HG03060 (cell line): ENCODE measurements around the gene SH3BP5L.
A peak's percentile ranks its signal among the peaks of the same experiment; 100 is the strongest.
"Not testable (repeated sequence)": the region's sequence is repeated elsewhere in the genome, so short reads cannot be mapped to it uniquely, and the experiment has no call there.

Experiments used
- ATAC-seq: cut with Tn5 transposase; IDR thresholded peaks from one replicate; pipeline ENCODE4 v1.9.1; 2021; ENCODE audit warnings: low read depth, moderate number of reproducible peaks; ENCODE audit not compliant: unreplicated experiment

SH3BP5L gene

DNA sequence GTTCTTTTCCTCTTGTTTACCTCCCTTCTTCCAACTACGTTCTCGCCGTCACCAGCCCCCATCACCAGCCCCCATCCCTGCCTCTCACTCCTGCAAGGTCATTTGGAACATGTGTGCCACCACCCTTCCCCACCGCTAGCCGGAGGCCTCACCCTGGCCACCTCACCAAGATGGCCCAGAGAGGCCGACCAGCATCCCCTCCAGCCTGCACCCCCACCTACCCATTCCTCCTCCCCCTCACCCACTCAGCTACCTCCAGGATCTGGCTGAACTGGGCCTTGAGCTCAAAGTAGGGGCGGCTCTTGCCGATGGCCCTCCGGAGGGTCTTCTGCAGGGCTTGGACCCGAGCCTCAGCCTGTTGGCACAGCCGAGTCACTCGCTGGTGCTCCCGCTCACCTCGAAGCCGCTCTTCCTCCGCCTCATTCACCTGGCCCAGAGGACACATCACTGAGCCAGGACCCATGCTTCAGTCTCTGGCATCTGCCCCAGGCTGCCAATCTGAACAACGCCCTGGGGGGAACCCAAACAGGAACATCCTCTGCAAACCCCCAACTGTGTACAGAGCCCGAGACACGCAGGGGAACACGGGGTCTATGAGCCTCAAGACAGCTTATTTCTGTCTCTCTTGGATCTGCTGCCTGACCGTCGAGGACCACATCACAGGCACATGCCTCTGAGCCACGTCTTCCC lies 12.8 kb downstream of the SH3BP5L start:
- no peak for ATAC-seq

DNA sequence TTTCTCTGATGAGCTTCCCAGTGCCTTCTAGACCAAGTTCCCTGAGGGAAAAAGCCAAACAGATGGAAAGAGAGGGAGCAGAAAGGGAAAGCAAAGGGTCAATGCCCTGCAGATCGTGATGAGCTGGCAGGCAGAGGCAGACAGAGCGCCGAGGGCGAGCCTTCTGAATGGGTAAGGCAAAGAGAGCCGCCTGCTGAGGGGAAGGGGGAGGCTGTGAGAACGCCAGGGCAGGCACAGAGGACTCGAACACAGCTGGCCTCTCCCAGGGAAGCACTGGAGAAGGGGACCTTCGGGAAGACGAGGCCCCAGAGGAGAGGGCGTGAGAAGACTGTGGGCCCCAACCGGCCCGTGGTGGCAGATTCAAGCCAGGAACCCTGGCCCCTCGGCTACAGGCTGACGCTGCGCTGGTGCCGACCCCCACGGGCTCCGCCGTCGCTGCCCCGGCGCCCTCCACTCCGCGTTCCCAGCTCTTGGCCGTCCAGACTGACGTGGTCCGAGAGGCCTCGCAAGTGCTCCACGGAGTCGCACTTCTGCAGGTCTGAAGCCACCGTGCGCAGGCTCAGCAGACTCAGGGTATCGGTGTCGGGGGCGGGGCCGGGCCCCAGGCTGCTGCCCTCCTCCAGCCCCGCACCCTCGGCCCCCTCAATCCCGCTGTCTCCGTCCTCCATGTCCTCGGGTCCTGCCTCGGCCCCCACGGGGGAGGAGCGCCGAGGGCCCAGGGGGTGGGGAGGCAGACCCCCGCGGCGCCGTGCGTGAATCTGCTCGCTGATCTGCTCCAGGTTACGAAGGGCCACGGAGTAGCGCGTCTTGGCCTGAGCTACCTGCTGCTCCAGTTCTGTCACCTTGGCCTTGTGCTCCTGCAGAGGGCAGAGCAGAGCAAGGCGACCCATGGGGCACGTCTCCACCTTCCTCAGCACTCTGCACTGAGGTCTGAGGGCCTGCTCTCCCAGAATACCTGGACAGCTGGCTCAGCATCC lies 13.9 kb downstream of the SH3BP5L start:
- ATAC-seq, result no peak

DNA sequence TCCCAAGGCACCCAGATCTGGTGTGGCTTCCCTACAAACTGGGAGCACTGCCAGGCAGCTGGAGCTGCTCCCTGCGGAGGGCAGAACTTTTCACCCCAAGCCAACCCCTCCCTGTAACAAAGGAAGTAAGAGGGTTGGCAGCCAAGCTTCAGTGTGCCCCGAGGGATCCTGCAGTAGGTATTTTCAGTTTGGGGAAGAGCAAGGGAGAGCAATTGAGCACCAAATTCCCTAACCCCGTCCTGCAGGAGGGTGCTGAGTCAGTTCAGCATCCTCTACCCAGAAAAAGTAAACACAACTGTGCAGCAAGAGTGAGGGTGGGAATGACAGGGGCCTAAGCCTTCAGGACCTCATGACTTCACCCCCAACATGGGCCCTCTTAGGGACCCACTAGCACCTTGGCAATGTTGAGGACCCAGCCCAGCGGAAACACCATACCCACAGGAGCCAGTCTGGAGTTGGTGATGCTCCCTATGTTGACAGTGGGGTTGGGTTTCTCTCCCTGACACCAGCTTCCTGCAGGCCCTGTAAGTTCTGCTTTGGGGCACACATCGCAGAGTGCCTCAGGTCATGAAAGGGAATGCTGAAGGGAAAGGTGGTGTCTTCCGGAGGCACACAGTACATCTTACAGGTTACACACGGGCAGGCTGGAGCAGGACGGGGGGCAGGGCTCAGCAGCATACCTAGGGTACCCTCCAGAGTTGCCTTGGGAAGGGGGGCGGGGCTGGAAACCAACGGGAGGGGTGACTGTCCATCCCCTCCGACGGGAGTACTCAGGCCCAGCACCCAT lies 14.8 kb downstream of the SH3BP5L start:
- ATAC-seq, result no peak

DNA sequence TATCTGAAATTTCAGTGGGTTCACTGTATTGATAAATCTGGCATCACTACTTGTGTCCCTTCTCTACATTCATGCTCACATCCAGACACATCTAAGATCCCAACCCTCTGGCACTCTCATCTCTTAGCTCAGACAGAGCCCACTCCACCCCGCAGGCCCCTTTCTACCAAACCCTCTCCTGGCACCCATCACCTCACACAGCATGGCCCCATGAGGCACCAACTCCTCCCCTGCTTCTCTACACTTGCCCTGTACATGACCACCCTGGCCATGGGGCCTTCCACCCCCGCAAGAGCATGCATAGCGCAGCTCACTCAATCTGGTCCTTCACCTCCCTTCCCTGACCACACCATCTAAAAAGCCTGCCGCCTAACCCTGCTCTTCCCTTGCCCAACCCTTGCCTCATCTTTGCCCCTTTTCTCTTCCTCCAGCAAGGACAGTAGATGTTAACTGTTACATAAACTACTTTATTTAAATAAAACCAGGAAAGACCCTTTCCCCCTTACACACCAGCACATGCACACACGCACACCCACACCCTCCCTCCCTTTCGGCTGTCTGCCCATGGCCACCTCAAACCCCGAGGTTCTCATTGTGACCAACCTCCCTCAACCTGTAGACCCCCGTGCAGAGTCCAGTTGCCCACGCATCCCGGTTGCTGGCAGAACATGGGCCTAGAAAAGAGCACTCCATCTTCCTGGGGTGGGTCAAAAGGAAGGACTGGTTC lies 15.6 kb downstream of the SH3BP5L start:
- no peak for ATAC-seq

DNA sequence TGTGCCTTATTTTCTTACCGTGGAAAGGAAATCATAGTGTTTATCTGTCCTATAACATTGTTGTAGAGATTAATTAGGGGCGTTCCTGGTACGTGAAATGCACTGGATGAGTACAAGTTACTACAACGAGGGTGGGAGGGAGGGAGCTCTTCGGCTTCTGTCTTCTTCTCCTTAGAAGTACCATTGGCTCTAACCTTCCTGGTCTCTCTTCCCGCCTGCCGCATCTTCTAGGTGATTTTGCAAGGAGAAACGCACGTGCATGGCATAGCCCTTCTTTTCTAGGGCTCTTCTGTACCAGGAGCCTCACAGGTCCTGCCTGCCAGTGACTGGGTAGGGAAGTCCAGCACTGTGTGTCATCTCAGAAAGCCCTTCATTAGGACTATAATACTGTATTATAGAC lies 16.8 kb downstream of the SH3BP5L start:
- ATAC-seq, result no peak

DNA sequence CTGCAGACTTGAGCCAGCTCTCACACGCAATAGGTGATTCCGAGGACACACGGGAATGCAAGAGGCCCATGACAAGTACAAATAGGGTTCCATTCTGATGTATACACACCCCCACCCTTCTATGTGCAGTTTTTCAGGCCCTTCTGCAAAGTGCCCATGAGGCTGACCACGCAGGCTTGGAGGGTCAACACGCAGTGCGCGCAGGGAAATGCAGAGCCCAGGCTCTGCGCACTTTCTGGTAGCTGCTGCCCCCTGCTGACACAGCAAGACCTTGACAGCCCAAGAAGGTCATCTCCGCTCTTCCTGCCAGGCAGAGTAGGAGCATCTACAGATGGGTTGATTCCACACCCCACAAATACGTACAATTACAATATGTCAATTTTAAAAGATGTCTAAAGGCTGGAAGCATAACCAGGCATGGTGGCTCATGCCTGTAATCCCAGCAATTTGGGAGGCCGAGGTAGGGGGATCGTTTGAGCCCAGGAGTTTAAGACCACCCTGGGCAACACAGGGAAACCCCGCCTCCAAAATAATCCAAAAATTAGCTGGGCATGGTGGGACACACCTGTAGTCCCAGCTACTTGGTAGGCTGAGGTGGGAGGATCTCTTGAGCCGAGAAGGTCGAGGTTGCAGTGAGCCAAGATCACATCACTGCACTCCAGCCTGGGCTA lies 18.5 kb downstream of the SH3BP5L start:
- no peak for ATAC-seq

DNA sequence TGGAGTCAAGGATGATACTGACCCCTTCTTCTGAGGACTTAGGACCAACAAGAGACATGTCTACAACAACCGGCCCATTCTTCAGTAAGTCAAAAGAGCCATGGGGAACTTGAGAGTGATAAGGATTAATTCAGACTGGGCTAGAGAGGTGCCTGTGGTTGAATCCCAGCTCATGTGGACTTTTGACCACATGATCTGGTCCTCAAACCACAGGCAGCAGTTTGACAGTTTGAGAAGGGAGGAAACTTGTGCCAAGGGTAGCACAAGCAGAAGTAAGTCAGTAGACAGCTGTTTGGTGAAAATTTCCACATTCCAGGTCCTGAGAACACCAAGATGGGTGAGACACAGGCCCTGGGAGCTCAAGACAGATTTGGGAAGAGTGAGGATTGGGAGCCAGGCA lies 19.8 kb downstream of the SH3BP5L start:
- ATAC-seq, result no peak

DNA sequence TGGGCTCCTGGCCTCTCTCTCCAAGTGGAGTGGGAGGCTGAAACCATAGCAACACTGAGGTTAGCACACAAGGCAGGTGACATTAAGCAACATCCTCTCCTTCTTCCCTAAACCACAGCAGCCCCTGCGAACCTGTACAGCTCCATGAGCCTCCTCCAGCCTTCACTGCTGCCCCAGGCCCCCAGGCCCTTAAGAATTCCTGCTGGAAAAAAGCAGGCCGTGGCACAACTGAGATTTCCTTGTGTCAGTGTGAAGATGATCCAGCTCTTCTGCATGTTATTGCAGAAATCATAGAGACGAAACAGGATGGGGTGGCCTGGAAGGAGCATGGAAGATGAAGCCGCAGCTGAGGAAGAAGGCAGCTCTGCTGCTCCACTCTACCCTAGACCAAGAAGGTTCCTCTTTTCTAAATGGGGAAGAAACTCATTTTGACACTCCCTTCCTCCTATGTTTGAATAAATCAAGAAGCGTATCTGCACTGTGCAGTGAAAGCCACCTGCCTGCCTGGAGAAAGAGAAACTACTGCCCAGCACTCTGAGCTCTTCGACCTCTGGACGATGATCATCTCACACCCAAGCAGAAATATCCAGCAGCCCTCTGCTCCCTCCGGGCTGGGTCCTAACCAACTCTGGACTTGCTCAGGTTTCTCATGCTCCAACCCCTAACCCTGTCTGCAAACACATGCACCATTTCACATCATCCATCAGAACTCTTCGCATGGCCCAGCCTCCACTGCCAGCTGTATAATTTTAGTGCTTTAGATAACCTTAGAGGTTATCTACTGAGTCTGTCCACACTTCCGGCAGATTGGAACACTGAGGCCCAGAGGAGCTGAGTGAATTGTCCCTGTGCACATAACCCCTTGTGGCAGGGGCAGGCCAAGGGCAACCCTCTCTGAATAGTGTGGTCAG lies 20.7 kb downstream of the SH3BP5L start:
- peak; percentile 96 for ATAC-seq

DNA sequence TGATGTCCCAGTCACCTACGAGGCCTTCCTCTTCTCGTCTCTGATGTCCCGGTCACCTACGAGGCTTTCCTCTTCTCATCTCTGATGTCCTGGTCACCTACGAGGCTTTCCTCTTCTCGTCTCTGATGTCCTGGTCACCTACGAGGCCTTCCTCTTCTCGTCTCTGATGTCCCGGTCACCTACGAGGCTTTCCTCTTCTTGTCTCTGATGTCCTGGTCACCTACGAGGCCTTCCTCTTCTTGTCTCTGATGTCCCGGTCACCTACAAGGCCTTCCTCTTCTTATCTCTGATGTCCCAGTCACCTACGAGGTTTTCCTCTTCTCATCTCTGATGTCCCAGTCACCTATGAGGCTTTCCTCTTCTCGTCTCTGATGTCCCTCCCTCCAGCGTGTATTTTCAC lies 22.2 kb downstream of the SH3BP5L start:
- not testable (repeated sequence) for ATAC-seq

DNA sequence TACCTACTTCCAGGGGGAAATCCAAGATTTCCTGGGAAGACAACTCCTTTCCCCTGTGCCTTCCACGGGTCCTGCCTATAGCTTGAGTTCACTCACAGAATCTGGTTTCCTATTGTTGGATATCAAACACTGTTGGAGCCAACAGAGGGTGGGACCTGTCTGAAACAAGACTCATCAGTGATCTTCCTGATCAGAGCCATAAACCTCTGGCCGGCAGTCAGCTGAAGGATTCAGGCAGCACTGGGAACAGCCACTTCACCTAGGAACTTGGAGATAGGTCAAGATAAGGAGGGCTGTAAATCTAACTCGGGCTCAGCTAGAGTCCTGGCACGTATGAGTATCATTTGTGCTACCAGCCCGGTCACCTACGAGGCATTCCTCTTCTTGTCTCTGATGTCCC lies 23.3 kb downstream of the SH3BP5L start:
- ATAC-seq, result no peak

DNA sequence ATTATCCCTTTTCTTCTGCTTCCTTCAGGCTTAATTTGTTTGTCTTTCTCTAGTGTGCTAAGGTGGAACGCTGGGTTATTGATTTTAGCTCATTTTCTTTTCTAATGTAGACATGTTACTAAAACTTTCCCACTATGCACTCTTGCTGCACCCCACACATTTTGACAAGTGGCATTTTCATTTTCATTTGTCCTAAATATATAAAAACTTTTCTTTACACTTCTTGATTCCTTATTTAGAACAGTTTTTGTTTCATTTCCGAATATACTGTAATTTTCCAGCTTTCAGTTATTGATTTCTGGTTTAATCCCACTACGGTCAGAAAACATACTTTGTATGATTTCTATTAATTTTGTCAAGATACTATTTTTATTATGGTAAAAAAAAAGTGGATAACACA lies 25.3 kb downstream of the SH3BP5L start:
- ATAC-seq, result no peak

DNA sequence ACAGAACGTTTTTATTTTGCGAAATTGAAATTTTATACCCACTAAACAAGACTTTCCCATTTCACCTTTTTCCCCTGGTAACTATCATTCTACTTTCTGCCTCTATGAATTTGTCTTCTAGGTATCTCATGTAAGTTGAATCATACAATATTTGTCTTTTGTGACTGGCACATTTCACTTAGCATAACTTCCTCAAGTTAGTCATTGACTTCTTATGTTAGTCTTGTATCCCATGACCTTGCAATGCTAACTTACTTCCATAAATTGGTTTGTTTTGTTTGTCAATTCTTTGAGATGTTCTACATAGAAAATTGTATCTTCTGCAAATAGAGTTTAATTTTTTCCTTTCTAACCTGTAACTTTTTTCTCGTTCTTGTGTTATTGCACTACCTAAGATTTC lies 26.9 kb downstream of the SH3BP5L start:
- no peak for ATAC-seq

DNA sequence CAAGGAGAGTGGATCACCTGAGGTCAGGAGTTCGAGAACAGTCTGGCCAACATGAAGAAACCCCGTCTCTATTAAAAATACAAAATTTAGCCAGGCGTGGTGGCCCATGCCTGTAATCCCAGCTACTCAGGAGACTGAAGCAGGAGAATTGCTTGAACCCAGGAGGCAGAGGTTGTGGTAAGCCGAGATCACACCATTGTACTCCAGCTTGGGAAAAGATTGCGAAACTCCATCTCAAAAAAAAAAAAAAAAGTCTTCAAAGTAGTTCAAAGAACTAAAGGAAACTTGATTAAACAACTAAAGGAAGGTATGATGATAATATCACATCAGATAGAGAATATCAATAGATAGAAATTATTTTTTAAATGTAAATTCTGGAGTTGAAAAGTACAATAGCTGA lies 31.1 kb downstream of the SH3BP5L start:
- not testable (repeated sequence) for ATAC-seq

DNA sequence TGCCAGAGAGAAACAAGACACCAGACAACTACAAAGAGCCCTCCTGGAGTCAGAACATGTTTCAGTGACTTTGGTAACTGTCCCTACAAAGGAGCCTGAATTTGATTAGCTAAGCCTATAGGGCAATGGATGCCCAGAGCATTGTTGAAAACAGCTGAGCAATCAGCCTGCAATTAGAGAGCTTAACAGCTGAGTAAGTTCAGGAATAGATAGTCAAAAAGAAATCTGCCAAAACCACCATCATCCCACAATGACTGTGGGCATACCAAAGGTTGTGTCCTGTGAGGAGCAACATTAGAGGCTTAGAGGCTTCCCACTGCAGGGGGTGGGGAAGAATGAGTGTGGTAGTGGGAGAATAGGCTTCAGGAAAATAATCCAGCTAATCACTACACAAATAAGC lies 32.1 kb downstream of the SH3BP5L start:
- ATAC-seq, result peak; percentile 94

DNA sequence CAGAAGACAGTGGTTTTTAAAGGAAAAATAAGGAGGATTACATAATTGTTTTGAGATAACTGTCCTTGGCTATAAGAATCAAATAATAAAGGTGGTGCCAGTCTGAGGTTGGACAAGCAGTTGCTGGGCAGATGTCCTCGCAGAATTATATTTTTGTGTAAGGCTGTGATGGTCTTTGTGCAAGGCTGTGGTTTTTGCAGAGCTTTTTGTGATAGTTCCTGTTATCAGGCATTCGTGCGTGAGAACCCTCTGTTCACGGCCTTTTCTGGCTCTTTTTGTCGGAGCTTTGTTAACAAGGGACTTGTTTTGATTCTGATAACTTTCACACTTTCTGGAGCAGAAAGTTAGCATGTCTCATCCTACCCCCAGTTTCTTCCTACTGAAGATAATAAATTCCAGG lies 33.4 kb downstream of the SH3BP5L start:
- no peak for ATAC-seq

DNA sequence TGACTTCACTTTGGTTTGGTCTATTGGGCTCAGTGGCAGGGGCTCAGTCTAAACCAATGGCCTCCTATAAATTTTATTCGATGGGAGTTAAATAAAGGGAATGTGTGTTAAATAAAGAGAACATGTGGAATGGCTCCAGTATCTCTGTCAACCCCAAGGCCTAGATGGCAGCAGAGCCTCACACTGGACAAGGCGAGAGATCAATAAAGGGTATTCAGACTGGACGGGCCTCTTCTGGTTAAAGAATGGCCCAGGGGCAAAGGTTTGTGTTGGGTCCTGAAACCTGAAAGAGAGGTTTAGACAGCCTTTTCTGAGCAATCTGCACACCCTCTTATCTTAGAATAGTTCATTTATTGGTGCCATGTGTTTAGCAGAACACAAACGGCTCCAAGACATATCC lies 34.7 kb downstream of the SH3BP5L start:
- no peak for ATAC-seq

DNA sequence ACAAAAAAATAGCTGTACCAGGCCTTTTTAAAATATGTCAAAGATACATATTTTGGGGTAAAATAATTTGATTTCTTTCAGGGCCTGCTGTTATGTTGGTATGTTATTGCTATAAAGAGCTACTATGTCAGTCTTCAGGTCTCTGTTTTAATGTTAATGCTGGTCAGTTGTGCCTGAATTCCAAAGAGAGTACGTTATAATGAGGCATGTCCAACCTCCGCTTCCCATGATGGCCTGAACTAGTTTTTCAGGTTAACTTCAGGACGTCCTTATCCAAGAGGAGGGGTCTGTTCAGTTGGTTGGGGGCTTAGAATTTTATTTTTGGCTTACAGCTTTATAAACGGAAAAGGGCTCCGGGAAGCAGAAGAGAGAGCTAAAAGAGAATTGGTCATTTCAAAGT lies 35.3 kb downstream of the SH3BP5L start:
- no peak for ATAC-seq

DNA sequence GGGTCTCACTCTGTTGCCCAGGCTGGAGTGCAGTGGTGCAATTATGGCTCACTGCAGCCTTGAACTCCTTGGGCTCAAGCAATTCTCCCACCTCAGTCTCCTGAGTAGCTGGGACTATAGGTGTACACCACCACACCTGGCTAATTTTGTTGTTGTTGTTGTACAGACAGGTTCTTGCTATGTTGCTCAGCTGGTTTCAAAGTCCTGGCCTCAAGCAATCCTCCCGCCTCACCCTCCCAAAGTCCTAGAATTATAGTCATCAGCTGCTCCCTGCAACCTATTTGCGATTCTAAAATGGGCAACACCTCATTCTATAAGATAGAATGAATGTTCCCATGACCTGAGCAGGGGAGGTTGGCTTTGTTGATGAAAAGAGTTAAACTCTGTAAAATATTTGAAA lies 36.4 kb downstream of the SH3BP5L start:
- not testable (repeated sequence) for ATAC-seq

DNA sequence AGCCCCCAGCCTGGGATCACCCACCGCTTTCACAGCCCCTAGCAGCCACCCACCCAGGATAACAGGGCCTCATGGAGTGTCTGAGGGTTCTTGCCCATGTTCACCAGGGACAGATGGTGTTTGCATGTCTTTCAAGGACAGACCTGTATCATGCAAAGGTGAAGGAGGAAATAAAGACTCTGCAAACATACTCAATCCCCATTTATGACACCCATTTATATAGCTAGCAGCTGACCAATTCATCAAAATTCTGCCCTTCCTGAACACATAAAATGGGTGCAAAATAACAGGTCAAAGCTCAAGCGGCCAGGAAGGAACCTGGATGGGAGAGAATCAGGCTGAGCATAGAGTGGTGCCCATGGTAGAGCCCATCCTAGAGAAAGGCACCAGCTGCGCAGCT lies 37.4 kb downstream of the SH3BP5L start:
- no peak for ATAC-seq
